ENCODE results near the gene MTRF1.

MTRF1 gene

GRCh38 chr13:41241626-41242025, 21.8 kb downstream of the MTRF1 start (continued):
- no peak for TF ChIP-seq BCL11A (tag by site-specific recombination; IDR thresholded peaks at IDR 0.05; ENCODE audit: low read depth)

- peaks cover 0 to 4% of the 10 kb centered on the region in 2 experiments; a peak in 1 of 3 replicates for H3K36me3 ChIP-seq (ENCODE audit: control insufficient read depth in 2 of 2, insufficient read depth in 1 of 2, low read length in 2 of 2)
- no peaks in the 10 kb centered on the region for H3K4me1 ChIP-seq (ENCODE audit: control insufficient read depth, insufficient read depth, low read length)
- H3K4me3 ChIP-seq (ENCODE audit: low read depth, low read length): no peak overlapping the region
- TF ChIP-seq SETDB1 (IDR thresholded peaks at IDR 0.05; ENCODE audit: insufficient read length, low read length) (no peak), TCF7L2 (IDR thresholded peaks at IDR 0.05; ENCODE audit: borderline replicate concordance, low read depth, low read length) (no peak), ZNF600 (tag by site-specific recombination; IDR thresholded peaks at IDR 0.05) (no peak), FEZF1 (tag by site-specific recombination; IDR thresholded peaks at IDR 0.05) (0 out of 2 replicates have a peak, but pooled peaks have one; percentile 26)
- CTCF ChIA-PET: no interaction called here
- no peaks in the 10 kb centered on the region for H3K9me3 ChIP-seq (ENCODE audit: control insufficient read depth, insufficient read depth, low read depth, low read length)
- no peak overlapping the region for H3K27ac ChIP-seq (ENCODE audit: extremely low read depth, low read depth, low read length)
- POLR2A ChIA-PET: no interaction called here
Observed at GRCh38 chr13:41236369-41236768, 27.0 kb downstream of the MTRF1 start.

GRCh38 chr13:41232578-41233480, 30.5 kb downstream of the MTRF1 start:
- Histone ChIP-seq H3K9me3 (ENCODE audit: control insufficient read depth, insufficient read depth, low read depth, low read length) (no peaks in the 10 kb centered on the region), H3K4me3 (ENCODE audit: low read depth, low read length) (no peak overlapping the region), H3K27ac (ENCODE audit: extremely low read depth, low read depth, low read length) (no peak overlapping the region), H3K36me3 (ENCODE audit: control insufficient read depth in 2 of 2, insufficient read depth in 1 of 2, low read length in 2 of 2) (peaks cover 0 to 2% of the 10 kb centered on the region in 2 experiments; a peak in 2 of 3 replicates), H3K4me1 (ENCODE audit: control insufficient read depth, insufficient read depth, low read length) (no peaks in the 10 kb centered on the region)
- TF ChIP-seq ZNF239 (tag by site-specific recombination; IDR thresholded peaks at IDR 0.05): no peak
- TF ChIP-seq ZIC2 (tag by site-specific recombination; IDR thresholded peaks at IDR 0.05): no peak
- TF ChIP-seq ZNF624 (tag by site-specific recombination; IDR thresholded peaks at IDR 0.05): no peak
- TF ChIP-seq ZNF704 (tag by site-specific recombination; IDR thresholded peaks at IDR 0.05): no peak
- no peak for TF ChIP-seq TRIM28 (IDR thresholded peaks at IDR 0.05; ENCODE audit: borderline replicate concordance, low read length)
- no peak for TF ChIP-seq ZFP69B (tag by site-specific recombination; IDR thresholded peaks at IDR 0.05)
- no peak for TF ChIP-seq PRDM4 (tag by site-specific recombination; IDR thresholded peaks at IDR 0.05)
- TF ChIP-seq ZNF677 (tag by site-specific recombination; IDR thresholded peaks at IDR 0.05): no peak
- TF ChIP-seq ZBTB17 (tag by site-specific recombination; IDR thresholded peaks at IDR 0.05): no peak
- TF ChIP-seq, protein P1, sequence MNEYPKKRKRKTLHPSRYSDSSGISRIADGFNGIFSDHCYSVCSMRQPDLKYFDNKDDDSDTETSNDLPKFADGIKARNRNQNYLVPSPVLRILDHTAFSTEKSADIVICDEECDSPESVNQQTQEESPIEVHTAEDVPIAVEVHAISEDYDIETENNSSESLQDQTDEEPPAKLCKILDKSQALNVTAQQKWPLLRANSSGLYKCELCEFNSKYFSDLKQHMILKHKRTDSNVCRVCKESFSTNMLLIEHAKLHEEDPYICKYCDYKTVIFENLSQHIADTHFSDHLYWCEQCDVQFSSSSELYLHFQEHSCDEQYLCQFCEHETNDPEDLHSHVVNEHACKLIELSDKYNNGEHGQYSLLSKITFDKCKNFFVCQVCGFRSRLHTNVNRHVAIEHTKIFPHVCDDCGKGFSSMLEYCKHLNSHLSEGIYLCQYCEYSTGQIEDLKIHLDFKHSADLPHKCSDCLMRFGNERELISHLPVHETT (tag by site-specific recombination; IDR thresholded peaks at IDR 0.05): no peak
- no peak for TF ChIP-seq ZNF529 (tag by site-specific recombination; IDR thresholded peaks at IDR 0.05; ENCODE audit: insufficient replicate concordance)
- no peak for TF ChIP-seq ZNF423 (tag by site-specific recombination; IDR thresholded peaks at IDR 0.05)
- TF ChIP-seq ZNF221 (tag by site-specific recombination; IDR thresholded peaks at IDR 0.05; ENCODE audit: borderline replicate concordance): no peak
- TF ChIP-seq, protein P2, sequence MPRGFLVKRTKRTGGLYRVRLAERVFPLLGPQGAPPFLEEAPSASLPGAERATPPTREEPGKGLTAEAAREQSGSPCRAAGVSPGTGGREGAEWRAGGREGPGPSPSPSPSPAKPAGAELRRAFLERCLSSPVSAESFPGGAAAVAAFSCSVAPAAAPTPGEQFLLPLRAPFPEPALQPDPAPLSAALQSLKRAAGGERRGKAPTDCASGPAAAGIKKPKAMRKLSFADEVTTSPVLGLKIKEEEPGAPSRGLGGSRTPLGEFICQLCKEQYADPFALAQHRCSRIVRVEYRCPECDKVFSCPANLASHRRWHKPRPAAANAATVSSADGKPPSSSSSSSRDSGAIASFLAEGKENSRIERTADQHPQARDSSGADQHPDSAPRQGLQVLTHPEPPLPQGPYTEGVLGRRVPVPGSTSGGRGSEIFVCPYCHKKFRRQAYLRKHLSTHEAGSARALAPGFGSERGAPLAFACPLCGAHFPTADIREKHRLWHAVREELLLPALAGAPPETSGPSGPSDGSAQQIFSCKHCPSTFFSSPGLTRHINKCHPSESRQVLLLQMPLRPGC (tag by site-specific recombination; IDR thresholded peaks at IDR 0.05): no peak
- TF ChIP-seq, protein P3, sequence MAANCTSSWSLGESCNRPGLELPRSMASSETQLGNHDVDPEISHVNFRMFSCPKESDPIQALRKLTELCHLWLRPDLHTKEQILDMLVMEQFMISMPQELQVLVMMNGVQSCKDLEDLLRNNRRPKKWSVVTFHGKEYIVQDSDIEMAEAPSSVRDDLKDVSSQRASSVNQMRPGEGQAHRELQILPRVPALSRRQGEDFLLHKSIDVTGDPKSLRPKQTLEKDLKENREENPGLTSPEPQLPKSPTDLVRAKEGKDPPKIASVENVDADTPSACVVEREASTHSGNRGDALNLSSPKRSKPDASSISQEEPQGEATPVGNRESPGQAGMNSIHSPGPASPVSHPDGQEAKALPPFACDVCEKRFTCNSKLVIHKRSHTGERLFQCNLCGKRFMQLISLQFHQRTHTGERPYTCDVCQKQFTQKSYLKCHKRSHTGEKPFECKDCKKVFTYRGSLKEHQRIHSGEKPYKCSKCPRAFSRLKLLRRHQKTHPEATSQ (tag by site-specific recombination; IDR thresholded peaks at IDR 0.05): no peak
- CTCF ChIA-PET: interaction anchor here (0.7 to 1.5 kb wide), 2 partner anchors 10 to 22 kb away, joined by 3 to 9 read pairs; no protein-coding TSS in a partner anchor
- POLR2A ChIA-PET: no interaction called here

All from HEK293 (cell line).